PC-3 (cell line): ENCODE measurements around the gene TUBA3E. TPM values are rescaled to one million over a fixed set of nuclear protein-coding genes. Genes with fewer than 3 reads are reported as not detected.
"Not testable (repeated sequence)": the region's sequence is repeated elsewhere in the genome, so short reads cannot be mapped to it uniquely, and the experiment has no call there.

Experiments used
- ATAC-seq: fragments of 200-7000 bp; cut with Tn5 transposase; 2 replicates; pipeline ENCODE4 v1.9.1; 2020; ENCODE audit warnings: mild to moderate bottlenecking, moderate library complexity
- BruUV-seq: library from RNA; stranded (reverse); fragments of 400-500 nt; replicated peaks from 2 replicates; lab custom pipeline; 2021; lab: Mats Ljungman, UMichigan
- CTCF ChIA-PET: fragments of 300-600 bp; sonication (Branson Sonifier 250); formaldehyde crosslinking; loops from one replicate; lab custom pipeline; 2022; ENCODE audit warnings: antibody characterized with exemption; lab: Charles Lee
- POLR2A ChIA-PET: fragments of 300-600 bp; sonication (Branson Sonifier 250); formaldehyde crosslinking; loops from one replicate; lab custom pipeline; 2022; ENCODE audit warnings: antibody characterized with exemption; ENCODE audit not compliant: unreplicated experiment; lab: Charles Lee
- DNase-seq: peaks from one replicate; pipeline ENCODE4 v3.0.0-alpha.2; 2015
- H2AFZ ChIP-seq: fragments of 300-600 bp; sonication (generic); 2 replicates; pipeline ENCODE4 v1.6.0; 2016; ENCODE audit warnings: antibody characterized with exemption, low read length
- H3F3A ChIP-seq: fragments of 300-600 bp; sonication (generic); one replicate; pipeline ENCODE4 v1.6.0; 2017; ENCODE audit warnings: antibody characterized with exemption, low read length, control low read depth, mild to moderate bottlenecking; ENCODE audit not compliant: unreplicated experiment
- H3K27ac ChIP-seq: fragments of 300-600 bp; sonication (generic); 2 replicates; pipeline ENCODE4 v1.5.1; 2016; ENCODE audit warnings: mild to moderate bottlenecking, low read length
- H3K27me3 ChIP-seq: fragments of 300-600 bp; sonication (generic); 2 replicates; pipeline ENCODE4 v1.6.1; 2016; ENCODE audit warnings: low read length, mixed read lengths
- H3K36me3 ChIP-seq: fragments of 300-600 bp; sonication (generic); 2 replicates; pipeline ENCODE4 v1.6.1; 2016; ENCODE audit warnings: low read depth, mixed run types, low read length, mixed read lengths
- H3K4me1 ChIP-seq: fragments of 300-600 bp; sonication (generic); 2 replicates; pipeline ENCODE4 v1.5.1; 2016; ENCODE audit warnings: low read length; ENCODE audit not compliant: insufficient read depth
- H3K4me2 ChIP-seq: fragments of 300-600 bp; sonication (generic); 2 replicates; pipeline ENCODE4 v1.6.0; 2016; ENCODE audit warnings: low read length
- H3K4me3 ChIP-seq: fragments of 300-600 bp; sonication (generic); 2 replicates; pipeline ENCODE4 v1.5.1; 2016; ENCODE audit warnings: mild to moderate bottlenecking, low read length, mixed read lengths
- H3K79me2 ChIP-seq: fragments of 300-600 bp; sonication (generic); 2 replicates; pipeline ENCODE4 v1.6.1; 2017; ENCODE audit warnings: low read length, mixed read lengths
- H3K9ac ChIP-seq: fragments of 300-600 bp; sonication (generic); 2 replicates; pipeline ENCODE4 v1.6.0; 2016; ENCODE audit warnings: mild to moderate bottlenecking, low read length
- H3K9me2 ChIP-seq: fragments of 300-600 bp; sonication (generic); replicated peaks from 2 replicates; pipeline ENCODE4 v1.6.1; 2016; ENCODE audit warnings: mixed run types, low read length, mixed read lengths
- H3K9me3 ChIP-seq: fragments of 300-600 bp; sonication (generic); 2 replicates; pipeline ENCODE4 v1.6.1; 2016; ENCODE audit warnings: low read length, mixed read lengths
- H4K20me1 ChIP-seq: fragments of 300-600 bp; sonication (generic); 2 replicates; pipeline ENCODE4 v1.6.1; 2016; ENCODE audit warnings: low read length, mixed read lengths
- EZH2 ChIP-seq: fragments of 300-600 bp; sonication (generic); IDR thresholded peaks from one replicate; pipeline ENCODE4 v1.6.1; 2017; ENCODE audit warnings: antibody characterized with exemption, mild to moderate bottlenecking, low read length; ENCODE audit not compliant: unreplicated experiment
- EZH2phosphoT487 ChIP-seq: fragments of 300-600 bp; sonication (generic); IDR thresholded peaks from 2 replicates; pipeline ENCODE4 v1.6.1; 2018; ENCODE audit warnings: mild to moderate bottlenecking, antibody characterized with exemption, low read length, borderline replicate concordance
- intact Hi-C: fragments of 100-400 bp; cut with micrococcal nuclease; formaldehyde crosslinking; loops from 2 replicates; pipeline ENCODE4 v1.9.0; 2023
- total RNA-seq: library from RNA; depleted of rRNA; stranded (reverse); fragments of >200 nt; gene quantifications from 2 replicates; pipeline ENCODE4 v1.2.3, GENCODE V29; 2014
- TF ChIP-seq, protein P1 (sequence below): fragments of 300-600 bp; sonication (generic); conservative IDR thresholded peaks from 2 replicates; pipeline ENCODE4 v1.5.1; 2017; ENCODE audit warnings: antibody characterized with exemption, low read depth, mild to moderate bottlenecking, low read length

TUBA3E gene
- total RNA-seq, 1 experiment from 2014 or later = not detected

DNA sequence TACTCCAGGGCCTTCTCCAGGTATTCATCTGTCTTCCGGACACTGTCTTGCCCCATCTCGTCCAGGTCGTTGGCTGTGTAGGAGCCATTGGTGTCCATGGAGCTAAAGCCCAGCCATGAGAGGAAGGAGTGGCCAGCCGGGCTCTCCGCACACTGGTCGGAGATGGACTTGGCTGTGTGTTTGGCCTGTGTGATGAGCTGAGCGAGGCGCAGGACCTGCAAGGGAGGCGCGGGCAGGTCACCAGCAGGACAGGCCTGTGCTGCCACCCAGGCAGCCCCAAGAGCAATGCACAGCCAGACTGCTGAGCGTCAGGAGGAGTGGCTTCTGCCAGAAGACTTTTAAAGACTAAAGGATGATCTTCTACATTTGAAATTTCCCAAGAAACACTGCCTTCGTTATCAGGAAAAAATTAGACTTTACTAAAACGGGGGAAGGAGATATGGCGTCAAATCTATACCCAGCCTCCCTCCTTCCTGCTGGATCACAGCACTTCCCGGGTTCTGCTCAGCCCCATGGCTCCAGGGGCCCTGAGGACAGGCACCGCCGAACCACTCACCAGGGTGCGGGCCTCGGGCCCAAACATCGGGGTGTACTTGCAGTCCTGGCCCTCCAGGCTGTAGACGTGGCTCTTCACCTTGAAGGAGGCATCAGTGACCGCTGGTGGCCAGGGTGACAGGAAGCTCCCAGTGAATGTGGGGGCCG lies 44.4 kb downstream of the TUBA3E start:
- H3K36me3 ChIP-seq = not testable (repeated sequence)

DNA sequence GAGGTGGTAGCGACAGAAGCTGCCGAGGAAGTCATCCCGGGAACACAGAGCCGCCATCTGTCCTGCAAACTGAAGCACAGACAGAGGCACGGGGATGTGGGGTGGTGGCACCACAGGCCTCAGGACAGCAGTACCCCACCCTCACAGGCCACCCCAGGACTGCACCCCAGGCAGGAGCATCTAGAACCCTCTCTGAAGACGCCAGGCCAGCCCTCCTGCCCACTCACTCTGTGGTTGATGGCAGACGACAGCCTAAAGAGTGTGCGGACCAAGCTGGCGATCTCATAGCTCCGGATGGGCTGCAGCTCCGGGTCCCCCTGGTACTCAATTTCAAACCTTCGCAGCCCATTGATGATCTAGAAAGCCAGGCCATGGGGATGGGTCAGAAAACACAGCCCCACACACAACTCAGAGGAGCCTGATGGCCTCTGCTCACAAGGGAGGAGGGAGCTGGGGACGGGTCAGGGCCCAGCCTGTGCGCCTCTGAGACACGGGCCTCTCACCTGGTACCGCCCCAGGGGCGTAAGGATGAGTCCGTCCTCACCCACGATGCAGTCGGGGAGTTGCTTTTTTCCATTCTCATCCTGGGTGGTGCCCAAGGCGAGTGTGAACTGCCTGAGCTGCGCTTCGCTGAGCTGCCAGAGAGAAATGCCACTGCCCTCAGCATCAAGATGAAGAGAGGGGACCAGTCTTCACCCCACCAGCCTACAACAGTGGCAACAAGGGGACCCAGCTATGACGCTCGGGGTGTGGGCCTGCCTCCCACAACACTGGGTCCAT lies 45.2 kb downstream of the TUBA3E start:
- CTCF ChIA-PET = no interaction called here
- BruUV-seq = no TSS peak
- intact Hi-C loops = no loop called here
- Histone ChIP-seq H4K20me1 (no peaks in the 10 kb centered on the region), H3K4me2 (no peak overlapping the region), H3K4me3 (no peak overlapping the region), H3F3A (no peaks in the 10 kb centered on the region), H3K27me3 (no peaks in the 10 kb centered on the region), H3K9me2 (no peaks in the 10 kb centered on the region), H3K4me1 (no peaks in the 10 kb centered on the region), H3K79me2 (no peaks in the 10 kb centered on the region), H3K27ac (no peak overlapping the region), H3K9me3 (no peaks in the 10 kb centered on the region), H2AFZ (no peak overlapping the region), H3K36me3 (no peaks in the 10 kb centered on the region), H3K9ac (no peak overlapping the region)
- POLR2A ChIA-PET = no interaction called here
- no peak for DNase-seq
- no peak for ATAC-seq
- TF ChIP-seq, protein P1, sequence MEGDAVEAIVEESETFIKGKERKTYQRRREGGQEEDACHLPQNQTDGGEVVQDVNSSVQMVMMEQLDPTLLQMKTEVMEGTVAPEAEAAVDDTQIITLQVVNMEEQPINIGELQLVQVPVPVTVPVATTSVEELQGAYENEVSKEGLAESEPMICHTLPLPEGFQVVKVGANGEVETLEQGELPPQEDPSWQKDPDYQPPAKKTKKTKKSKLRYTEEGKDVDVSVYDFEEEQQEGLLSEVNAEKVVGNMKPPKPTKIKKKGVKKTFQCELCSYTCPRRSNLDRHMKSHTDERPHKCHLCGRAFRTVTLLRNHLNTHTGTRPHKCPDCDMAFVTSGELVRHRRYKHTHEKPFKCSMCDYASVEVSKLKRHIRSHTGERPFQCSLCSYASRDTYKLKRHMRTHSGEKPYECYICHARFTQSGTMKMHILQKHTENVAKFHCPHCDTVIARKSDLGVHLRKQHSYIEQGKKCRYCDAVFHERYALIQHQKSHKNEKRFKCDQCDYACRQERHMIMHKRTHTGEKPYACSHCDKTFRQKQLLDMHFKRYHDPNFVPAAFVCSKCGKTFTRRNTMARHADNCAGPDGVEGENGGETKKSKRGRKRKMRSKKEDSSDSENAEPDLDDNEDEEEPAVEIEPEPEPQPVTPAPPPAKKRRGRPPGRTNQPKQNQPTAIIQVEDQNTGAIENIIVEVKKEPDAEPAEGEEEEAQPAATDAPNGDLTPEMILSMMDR = no peak
- no peak for TF ChIP-seq EZH2
- TF ChIP-seq EZH2phosphoT487 = no peak

More for the DNA sequence above, 44.4 kb downstream of the TUBA3E start:
- H3K9me2 ChIP-seq, intact Hi-C loops, H2AFZ ChIP-seq, H3K9ac ChIP-seq, BruUV-seq, ATAC-seq, H3K4me2 ChIP-seq, H3K79me2 ChIP-seq, H3K27ac ChIP-seq, H3K4me1 ChIP-seq, H4K20me1 ChIP-seq, CTCF ChIA-PET, H3K4me3 ChIP-seq, H3F3A ChIP-seq, DNase-seq, H3K9me3 ChIP-seq, POLR2A ChIA-PET, H3K27me3 ChIP-seq: not testable (repeated sequence)

DNA sequence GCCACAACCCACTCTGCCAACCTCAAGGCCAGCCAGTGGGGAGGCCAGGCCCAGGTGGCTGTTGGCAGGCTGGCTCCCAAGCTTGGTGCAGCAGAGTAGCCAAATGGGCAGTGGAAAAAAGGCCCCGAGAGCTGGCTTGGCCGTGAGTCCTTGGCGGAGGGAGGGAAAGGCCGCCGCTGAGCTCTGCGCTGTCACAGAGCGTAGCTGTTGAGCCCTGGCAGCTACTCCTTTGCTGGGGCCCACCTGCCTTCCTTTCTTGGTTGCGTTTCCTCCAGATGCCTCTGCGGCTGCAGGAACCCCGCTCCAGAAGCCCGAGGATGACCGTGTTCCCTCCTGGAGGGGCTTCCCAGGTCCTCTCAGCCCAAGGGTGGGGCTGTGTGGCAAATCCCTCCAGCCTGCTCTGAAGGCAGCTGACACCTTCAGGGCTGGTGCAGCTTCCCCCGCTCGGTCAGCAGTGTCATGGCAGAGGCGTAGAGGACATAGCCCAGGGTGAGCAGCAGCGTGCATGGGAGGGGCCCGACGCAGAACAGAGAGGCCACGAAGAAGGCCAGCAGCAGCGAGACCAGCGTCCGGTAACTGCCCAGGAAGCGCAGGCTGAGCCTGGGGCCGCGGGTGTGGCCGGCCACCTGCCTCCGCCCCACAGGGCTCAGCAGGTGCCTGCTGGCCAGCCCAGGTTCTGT lies 46.0 kb downstream of the TUBA3E start:
- H3K4me3 ChIP-seq, H3K9ac ChIP-seq, H3K4me1 ChIP-seq, H3K4me2 ChIP-seq, H4K20me1 ChIP-seq, H3F3A ChIP-seq, H3K27me3 ChIP-seq, POLR2A ChIA-PET, H3K9me2 ChIP-seq, intact Hi-C loops, H3K36me3 ChIP-seq, H3K27ac ChIP-seq, ATAC-seq, DNase-seq, H3K9me3 ChIP-seq, BruUV-seq, H2AFZ ChIP-seq, CTCF ChIA-PET, H3K79me2 ChIP-seq: not testable (repeated sequence)

DNA sequence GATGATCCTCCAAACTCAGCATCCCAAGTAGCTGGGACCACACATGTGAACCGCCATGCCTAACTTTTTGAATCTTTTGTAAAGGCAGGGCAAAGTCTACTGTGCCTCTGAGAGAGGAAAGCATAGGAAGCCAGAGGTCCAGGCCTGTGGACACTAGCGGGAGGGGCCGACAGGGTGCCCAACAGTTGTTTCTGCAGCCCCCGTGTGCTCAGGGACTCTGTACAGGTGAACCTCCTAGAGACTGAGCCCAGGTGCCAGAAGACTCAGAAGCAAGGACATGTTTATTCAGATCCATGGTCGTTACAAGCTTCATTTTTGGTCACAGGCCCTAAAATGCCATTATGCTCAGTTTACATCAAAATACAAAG lies 47.1 kb downstream of the TUBA3E start:
- H3K36me3 ChIP-seq, intact Hi-C loops, H3K27me3 ChIP-seq, H4K20me1 ChIP-seq, BruUV-seq, H3K79me2 ChIP-seq, H3K9me2 ChIP-seq, H3K4me3 ChIP-seq, H3K9ac ChIP-seq, ATAC-seq, H2AFZ ChIP-seq, H3K4me2 ChIP-seq, DNase-seq, H3F3A ChIP-seq, H3K4me1 ChIP-seq, H3K9me3 ChIP-seq, H3K27ac ChIP-seq, POLR2A ChIA-PET: not testable (repeated sequence)
- CTCF ChIA-PET = interaction anchor here (0.6 kb wide), 1 partner anchor 215 kb away, joined by 6 read pairs; no protein-coding TSS in a partner anchor
